SK-N-SH treated with all-trans-retinoic acid at 6 μM for 48 hours (cell line): ENCODE data around the gene LYPD1.

Experiments used
- ATAC-seq: fragments of 200-7000 bp; cut with Tn5 transposase; 3 replicates; pipeline ENCODE4 v1.9.1; 2020; ENCODE audit warnings: mild to moderate bottlenecking, moderate library complexity
- ARNTL ChIP-seq: fragments of 450-650 bp; formaldehyde crosslinking; IDR thresholded peaks from 2 replicates; pipeline ENCODE4 v1.5.0; 2020; ENCODE audit warnings: low read depth, mild to moderate bottlenecking, moderate library complexity, borderline replicate concordance
- CREB5 ChIP-seq: fragments of 250-450 bp; sonication (Bioruptor Pico); IDR thresholded peaks from 2 replicates; pipeline ENCODE4 v1.5.1; 2020; ENCODE audit warnings: low read depth, mild to moderate bottlenecking, moderate library complexity
- CSDC2 ChIP-seq: fragments of 250-450 bp; sonication (Bioruptor Pico); IDR thresholded peaks from 2 replicates; pipeline ENCODE4 v1.5.0; 2020; ENCODE audit warnings: mild to moderate bottlenecking, moderate library complexity
- OSR1 ChIP-seq: fragments of 250-450 bp; sonication (Bioruptor Pico); IDR thresholded peaks from 2 replicates; pipeline ENCODE4 v1.8.0; 2022; ENCODE audit warnings: moderate library complexity, mild to moderate bottlenecking, inconsistent platforms
- PATZ1 ChIP-seq: fragments of 250-450 bp; sonication (Bioruptor Pico); IDR thresholded peaks from 2 replicates; pipeline ENCODE4 v1.8.0; 2020; ENCODE audit warnings: mild to moderate bottlenecking, moderate library complexity, borderline replicate concordance
- POU6F1 ChIP-seq: fragments of 250-450 bp; sonication (Bioruptor Pico); IDR thresholded peaks from 2 replicates; pipeline ENCODE4 v1.8.0; 2021; ENCODE audit warnings: low read depth, mild to moderate bottlenecking, moderate library complexity, borderline replicate concordance
- PPARA ChIP-seq: fragments of 250-450 bp; sonication (Bioruptor Pico); IDR thresholded peaks from 2 replicates; pipeline ENCODE4 v1.5.0; 2020; ENCODE audit warnings: mild to moderate bottlenecking, borderline replicate concordance
- RARB ChIP-seq: fragments of 250-450 bp; sonication (Bioruptor Pico); IDR thresholded peaks from 2 replicates; pipeline ENCODE4 v1.8.0; 2021; ENCODE audit warnings: mild to moderate bottlenecking, moderate library complexity
- SNAI2 ChIP-seq: fragments of 250-450 bp; sonication (Bioruptor Pico); IDR thresholded peaks from 2 replicates; pipeline ENCODE4 v1.5.0; 2020; ENCODE audit warnings: mild to moderate bottlenecking, moderate library complexity
- TCF4 ChIP-seq: fragments of 250-450 bp; sonication (Bioruptor Pico); IDR thresholded peaks from 2 replicates; pipeline ENCODE4 v1.8.0; 2021; ENCODE audit warnings: mild to moderate bottlenecking, moderate library complexity, borderline replicate concordance
- TOX ChIP-seq: fragments of 250-450 bp; sonication (Bioruptor Pico); IDR thresholded peaks from 2 replicates; pipeline ENCODE4 v1.8.0; 2021; ENCODE audit warnings: mild to moderate bottlenecking, moderate library complexity, borderline replicate concordance
- ZC3H10 ChIP-seq: fragments of 250-450 bp; sonication (Bioruptor Pico); IDR thresholded peaks from 2 replicates; pipeline ENCODE4 v1.5.1; 2021; ENCODE audit warnings: mild to moderate bottlenecking, moderate library complexity
- ZFP30 ChIP-seq: fragments of 450-650 bp; formaldehyde crosslinking; IDR thresholded peaks from 2 replicates; pipeline ENCODE4 v1.5.0; 2022; ENCODE audit warnings: mild to moderate bottlenecking, moderate library complexity
- ZNF565 ChIP-seq: fragments of 450-650 bp; formaldehyde crosslinking; conservative IDR thresholded peaks from 2 replicates; pipeline ENCODE4 v1.5.0; 2020; ENCODE audit warnings: low read depth, mild to moderate bottlenecking, moderate library complexity
- ZNF70 ChIP-seq: fragments of 450-650 bp; formaldehyde crosslinking; IDR thresholded peaks from 2 replicates; pipeline ENCODE4 v1.5.0; 2020; ENCODE audit warnings: mild to moderate bottlenecking, moderate library complexity
- ZNF8 ChIP-seq: fragments of 450-650 bp; formaldehyde crosslinking; IDR thresholded peaks from 2 replicates; pipeline ENCODE4 v1.5.0; 2020; ENCODE audit warnings: mild to moderate bottlenecking, moderate library complexity
- TF ChIP-seq, protein P1 (sequence below): fragments of 250-450 bp; sonication (Bioruptor Pico); IDR thresholded peaks from 2 replicates; pipeline ENCODE4 v1.5.1; 2021; ENCODE audit warnings: mild to moderate bottlenecking, moderate library complexity

Gene LYPD1

GRCh38 chr2:132668987-132669907 is 758 bp downstream of the LYPD1 start:
- TF ChIP-seq CSDC2 (CRISPR knock-in tag) (no peak), ARNTL (CRISPR knock-in tag) (no peak), ZFP30 (CRISPR knock-in tag) (no peak), ZNF565 (CRISPR knock-in tag) (no peak), TOX (CRISPR knock-in tag) (no peak), CREB5 (CRISPR knock-in tag) (no peak), SNAI2 (CRISPR knock-in tag) (no peak)
- TF ChIP-seq, all 23 proteins: peak for 0
- ATAC-seq = peak; percentile 43

GRCh38 chr2:132668189-132668823 is 1.7 kb downstream of the LYPD1 start:
- peak; percentile 6; the same call in 1 of the 3 replicates for ATAC-seq
- no peak for TF ChIP-seq ZC3H10 (CRISPR knock-in tag)
- no peak for TF ChIP-seq ZFP30 (CRISPR knock-in tag)

GRCh38 chr2:132667706-132668105 is 2.3 kb downstream of the LYPD1 start:
- no peak for ATAC-seq
- TF ChIP-seq PPARA (CRISPR knock-in tag) = no peak

- ATAC-seq = no peak
Measured at GRCh38 chr2:132665401-132666140, 4.4 kb downstream of the LYPD1 start.

More at GRCh38 chr2:132665401-132666140, 4.4 kb downstream of the LYPD1 start:
- TF ChIP-seq ZNF8 (CRISPR knock-in tag) (no peak), ZNF70 (CRISPR knock-in tag) (no peak), TOX (CRISPR knock-in tag) (no peak), TCF4 (CRISPR knock-in tag) (no peak), CSDC2 (CRISPR knock-in tag) (no peak), ZC3H10 (CRISPR knock-in tag) (no peak), PPARA (CRISPR knock-in tag) (no peak), SNAI2 (CRISPR knock-in tag) (no peak), OSR1 (CRISPR knock-in tag) (no peak), ZFP30 (CRISPR knock-in tag) (no peak), POU6F1 (CRISPR knock-in tag) (no peak), CREB5 (CRISPR knock-in tag) (no peak), RARB (CRISPR knock-in tag) (no peak), PATZ1 (CRISPR knock-in tag) (no peak)
- TF ChIP-seq, protein P1, sequence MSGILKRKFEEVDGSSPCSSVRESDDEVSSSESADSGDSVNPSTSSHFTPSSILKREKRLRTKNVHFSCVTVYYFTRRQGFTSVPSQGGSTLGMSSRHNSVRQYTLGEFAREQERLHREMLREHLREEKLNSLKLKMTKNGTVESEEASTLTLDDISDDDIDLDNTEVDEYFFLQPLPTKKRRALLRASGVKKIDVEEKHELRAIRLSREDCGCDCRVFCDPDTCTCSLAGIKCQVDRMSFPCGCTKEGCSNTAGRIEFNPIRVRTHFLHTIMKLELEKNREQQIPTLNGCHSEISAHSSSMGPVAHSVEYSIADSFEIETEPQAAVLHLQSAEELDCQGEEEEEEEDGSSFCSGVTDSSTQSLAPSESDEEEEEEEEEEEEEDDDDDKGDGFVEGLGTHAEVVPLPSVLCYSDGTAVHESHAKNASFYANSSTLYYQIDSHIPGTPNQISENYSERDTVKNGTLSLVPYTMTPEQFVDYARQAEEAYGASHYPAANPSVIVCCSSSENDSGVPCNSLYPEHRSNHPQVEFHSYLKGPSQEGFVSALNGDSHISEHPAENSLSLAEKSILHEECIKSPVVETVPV (CRISPR knock-in tag) = no peak
- TF ChIP-seq, all 23 proteins: peak for 0
